HEK293 (cell line): ENCODE results near the gene RPS27A.

Experiments
- ZNF169 ChIP-seq: fragments of 450-650 bp; formaldehyde crosslinking; IDR thresholded peaks from 2 replicates; pipeline ENCODE4 v1.5.1; 2016; ENCODE audit warnings: missing biosample characterization, missing genetic modification characterization
- TF ChIP-seq, protein P1 (sequence below): fragments of 450-650 bp; formaldehyde crosslinking; IDR thresholded peaks from 2 replicates; pipeline ENCODE4 v1.5.1; 2016; ENCODE audit warnings: missing biosample characterization, missing genetic modification characterization
- TF ChIP-seq, protein P2 (sequence below): fragments of 450-650 bp; formaldehyde crosslinking; IDR thresholded peaks from 2 replicates; pipeline ENCODE4 v1.5.1; 2016; ENCODE audit warnings: missing biosample characterization, missing genetic modification characterization
- TF ChIP-seq, protein P3 (sequence below): fragments of 450-650 bp; formaldehyde crosslinking; IDR thresholded peaks from 2 replicates; pipeline ENCODE4 v1.5.1; 2016; ENCODE audit warnings: missing biosample characterization, missing genetic modification characterization, low read depth
- TF ChIP-seq, protein P4 (sequence below): fragments of 450-650 bp; formaldehyde crosslinking; IDR thresholded peaks from 2 replicates; pipeline ENCODE4 v1.5.1; 2016; ENCODE audit warnings: missing biosample characterization, missing genetic modification characterization

DNA sequence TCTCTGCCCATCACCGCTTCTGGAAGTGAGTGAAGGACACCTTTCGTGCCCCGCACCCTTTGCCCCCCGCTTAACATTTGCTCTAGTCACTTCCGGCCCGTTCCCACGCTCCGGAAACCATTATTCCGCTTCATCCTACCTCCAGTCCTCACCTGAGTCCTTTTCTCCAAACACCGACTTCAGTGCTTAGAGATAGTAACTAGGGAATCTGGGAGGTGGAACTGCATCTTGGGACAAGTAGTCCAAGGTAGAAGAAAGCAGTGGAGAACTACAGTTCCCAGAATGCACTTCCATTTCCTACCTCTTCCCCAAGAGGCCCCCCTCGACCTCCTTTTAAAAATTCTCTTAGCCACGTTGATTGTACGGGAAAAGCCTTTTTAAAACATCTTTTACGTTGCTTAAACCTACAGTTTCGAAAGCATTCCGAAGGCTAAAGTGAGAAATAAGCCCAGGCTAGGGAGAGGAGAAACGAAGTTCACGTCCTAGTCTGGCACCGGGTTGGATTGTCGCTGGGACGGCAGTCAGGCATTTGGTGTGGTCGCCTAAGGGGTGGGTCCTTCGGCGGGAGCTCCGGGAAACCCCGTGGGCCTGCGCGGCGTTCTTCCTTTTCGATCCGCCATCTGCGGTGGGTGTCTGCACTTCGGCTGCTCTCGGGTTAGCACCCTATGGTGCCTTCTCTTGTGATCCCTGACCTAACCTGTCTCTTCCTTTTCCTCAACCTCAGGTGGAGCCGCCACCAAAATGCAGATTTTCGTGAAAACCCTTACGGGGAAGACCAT lies at the start of gene RPS27A, which contains the start of gene CLHC1:
- TF ChIP-seq, protein P1, sequence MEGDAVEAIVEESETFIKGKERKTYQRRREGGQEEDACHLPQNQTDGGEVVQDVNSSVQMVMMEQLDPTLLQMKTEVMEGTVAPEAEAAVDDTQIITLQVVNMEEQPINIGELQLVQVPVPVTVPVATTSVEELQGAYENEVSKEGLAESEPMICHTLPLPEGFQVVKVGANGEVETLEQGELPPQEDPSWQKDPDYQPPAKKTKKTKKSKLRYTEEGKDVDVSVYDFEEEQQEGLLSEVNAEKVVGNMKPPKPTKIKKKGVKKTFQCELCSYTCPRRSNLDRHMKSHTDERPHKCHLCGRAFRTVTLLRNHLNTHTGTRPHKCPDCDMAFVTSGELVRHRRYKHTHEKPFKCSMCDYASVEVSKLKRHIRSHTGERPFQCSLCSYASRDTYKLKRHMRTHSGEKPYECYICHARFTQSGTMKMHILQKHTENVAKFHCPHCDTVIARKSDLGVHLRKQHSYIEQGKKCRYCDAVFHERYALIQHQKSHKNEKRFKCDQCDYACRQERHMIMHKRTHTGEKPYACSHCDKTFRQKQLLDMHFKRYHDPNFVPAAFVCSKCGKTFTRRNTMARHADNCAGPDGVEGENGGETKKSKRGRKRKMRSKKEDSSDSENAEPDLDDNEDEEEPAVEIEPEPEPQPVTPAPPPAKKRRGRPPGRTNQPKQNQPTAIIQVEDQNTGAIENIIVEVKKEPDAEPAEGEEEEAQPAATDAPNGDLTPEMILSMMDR = no peak
- TF ChIP-seq, protein P2, sequence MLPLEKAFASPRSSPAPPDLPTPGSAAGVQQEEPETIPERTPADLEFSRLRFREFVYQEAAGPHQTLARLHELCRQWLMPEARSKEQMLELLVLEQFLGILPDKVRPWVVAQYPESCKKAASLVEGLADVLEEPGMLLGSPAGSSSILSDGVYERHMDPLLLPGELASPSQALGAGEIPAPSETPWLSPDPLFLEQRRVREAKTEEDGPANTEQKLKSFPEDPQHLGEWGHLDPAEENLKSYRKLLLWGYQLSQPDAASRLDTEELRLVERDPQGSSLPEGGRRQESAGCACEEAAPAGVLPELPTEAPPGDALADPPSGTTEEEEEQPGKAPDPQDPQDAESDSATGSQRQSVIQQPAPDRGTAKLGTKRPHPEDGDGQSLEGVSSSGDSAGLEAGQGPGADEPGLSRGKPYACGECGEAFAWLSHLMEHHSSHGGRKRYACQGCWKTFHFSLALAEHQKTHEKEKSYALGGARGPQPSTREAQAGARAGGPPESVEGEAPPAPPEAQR (tag by site-specific recombination) = peak; percentile 43; the same call in 1 of the 2 replicates
- TF ChIP-seq, protein P3, sequence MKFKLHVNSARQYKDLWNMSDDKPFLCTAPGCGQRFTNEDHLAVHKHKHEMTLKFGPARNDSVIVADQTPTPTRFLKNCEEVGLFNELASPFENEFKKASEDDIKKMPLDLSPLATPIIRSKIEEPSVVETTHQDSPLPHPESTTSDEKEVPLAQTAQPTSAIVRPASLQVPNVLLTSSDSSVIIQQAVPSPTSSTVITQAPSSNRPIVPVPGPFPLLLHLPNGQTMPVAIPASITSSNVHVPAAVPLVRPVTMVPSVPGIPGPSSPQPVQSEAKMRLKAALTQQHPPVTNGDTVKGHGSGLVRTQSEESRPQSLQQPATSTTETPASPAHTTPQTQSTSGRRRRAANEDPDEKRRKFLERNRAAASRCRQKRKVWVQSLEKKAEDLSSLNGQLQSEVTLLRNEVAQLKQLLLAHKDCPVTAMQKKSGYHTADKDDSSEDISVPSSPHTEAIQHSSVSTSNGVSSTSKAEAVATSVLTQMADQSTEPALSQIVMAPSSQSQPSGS (tag by site-specific recombination) = no peak
- no peak for TF ChIP-seq ZNF169
- TF ChIP-seq, protein P4, sequence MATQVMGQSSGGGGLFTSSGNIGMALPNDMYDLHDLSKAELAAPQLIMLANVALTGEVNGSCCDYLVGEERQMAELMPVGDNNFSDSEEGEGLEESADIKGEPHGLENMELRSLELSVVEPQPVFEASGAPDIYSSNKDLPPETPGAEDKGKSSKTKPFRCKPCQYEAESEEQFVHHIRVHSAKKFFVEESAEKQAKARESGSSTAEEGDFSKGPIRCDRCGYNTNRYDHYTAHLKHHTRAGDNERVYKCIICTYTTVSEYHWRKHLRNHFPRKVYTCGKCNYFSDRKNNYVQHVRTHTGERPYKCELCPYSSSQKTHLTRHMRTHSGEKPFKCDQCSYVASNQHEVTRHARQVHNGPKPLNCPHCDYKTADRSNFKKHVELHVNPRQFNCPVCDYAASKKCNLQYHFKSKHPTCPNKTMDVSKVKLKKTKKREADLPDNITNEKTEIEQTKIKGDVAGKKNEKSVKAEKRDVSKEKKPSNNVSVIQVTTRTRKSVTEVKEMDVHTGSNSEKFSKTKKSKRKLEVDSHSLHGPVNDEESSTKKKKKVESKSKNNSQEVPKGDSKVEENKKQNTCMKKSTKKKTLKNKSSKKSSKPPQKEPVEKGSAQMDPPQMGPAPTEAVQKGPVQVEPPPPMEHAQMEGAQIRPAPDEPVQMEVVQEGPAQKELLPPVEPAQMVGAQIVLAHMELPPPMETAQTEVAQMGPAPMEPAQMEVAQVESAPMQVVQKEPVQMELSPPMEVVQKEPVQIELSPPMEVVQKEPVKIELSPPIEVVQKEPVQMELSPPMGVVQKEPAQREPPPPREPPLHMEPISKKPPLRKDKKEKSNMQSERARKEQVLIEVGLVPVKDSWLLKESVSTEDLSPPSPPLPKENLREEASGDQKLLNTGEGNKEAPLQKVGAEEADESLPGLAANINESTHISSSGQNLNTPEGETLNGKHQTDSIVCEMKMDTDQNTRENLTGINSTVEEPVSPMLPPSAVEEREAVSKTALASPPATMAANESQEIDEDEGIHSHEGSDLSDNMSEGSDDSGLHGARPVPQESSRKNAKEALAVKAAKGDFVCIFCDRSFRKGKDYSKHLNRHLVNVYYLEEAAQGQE (tag by site-specific recombination) = no peak
